HG03342 (cell line): Measurements from ENCODE around the gene TMEM175.
A peak's percentile ranks its signal among the peaks of the same experiment; 100 is the strongest.
"Not testable (repeated sequence)": the region's sequence is repeated elsewhere in the genome, so short reads cannot be mapped to it uniquely, and the experiment has no call there.

ENCODE experiments used
- ATAC-seq: cut with Tn5 transposase; IDR thresholded peaks from one replicate; pipeline ENCODE4 v1.9.1; 2021; ENCODE audit warnings: mild to moderate bottlenecking, moderate library complexity; ENCODE audit not compliant: unreplicated experiment

TMEM175 gene

DNA sequence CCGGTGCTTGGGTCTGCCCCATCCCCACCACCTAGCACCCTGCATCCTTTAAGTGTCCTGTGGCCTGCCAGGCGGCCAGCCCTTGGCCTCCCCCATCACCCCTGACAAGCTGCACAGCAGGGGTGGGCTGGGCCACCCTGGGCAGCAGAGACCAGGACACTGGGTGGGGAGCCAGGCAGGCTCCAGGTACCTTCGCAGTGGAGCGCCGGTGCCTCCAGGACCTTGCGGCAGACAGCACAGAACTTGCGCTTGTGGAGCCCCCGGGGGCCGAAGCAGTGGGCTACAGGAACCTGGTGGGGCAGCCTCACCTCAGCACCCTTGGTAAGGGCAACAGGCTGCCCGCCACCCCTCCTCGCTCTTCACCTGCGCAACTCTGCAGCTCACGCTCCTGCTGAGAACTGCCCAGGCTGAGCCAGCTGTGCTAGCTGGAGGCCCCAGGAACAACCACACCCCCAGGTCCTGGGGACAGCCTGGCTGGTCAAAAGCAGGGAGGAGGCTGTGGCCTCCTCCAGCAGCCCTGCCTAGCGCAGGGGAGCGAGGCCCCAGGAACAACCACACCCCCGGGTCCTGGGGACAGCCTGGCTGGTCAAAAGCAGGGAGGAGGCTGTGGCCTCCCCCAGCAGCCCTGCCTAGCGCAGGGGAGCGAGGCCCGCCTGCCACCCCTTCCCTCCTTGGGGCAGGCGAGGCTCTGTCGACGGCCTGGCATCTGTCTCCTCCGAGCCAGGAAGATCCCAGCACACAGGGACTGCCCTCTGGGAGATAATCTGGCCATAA is 36.5 kb downstream of the TMEM175 start:
- ATAC-seq, result no peak

DNA sequence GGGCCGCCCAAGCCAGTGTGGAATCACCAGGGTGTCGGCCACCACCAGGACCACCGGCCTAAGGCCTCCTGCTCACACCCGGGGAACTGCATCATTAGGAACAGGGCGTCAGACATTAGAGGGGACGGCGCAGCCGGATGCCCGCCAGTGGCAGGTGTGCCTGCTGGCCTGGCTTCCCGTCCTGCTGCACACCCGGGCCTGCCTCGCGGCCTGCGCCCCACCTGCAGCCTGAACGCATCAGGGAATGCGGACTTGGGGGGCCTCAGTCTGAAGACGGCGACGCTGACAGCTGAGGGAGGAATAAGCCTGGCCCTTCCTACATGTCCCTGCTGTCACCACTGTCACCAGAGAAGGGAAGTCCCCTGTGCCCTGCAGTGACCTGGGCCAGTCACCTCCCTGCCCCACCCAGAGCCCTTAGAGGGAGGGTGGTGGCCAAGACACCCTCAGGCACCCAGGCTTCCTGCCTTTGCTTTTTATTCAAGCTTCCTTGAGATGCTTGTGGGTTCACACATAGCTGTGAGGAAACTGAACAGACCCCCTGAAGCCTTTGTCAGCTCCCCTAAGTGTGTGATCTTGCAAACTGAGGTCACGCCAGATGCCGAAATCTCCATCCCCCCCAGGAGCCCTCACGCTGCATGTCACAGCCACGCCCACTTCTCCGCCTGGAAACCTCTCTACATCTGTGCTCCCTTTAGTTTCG is 37.9 kb downstream of the TMEM175 start:
- ATAC-seq, result no peak

DNA sequence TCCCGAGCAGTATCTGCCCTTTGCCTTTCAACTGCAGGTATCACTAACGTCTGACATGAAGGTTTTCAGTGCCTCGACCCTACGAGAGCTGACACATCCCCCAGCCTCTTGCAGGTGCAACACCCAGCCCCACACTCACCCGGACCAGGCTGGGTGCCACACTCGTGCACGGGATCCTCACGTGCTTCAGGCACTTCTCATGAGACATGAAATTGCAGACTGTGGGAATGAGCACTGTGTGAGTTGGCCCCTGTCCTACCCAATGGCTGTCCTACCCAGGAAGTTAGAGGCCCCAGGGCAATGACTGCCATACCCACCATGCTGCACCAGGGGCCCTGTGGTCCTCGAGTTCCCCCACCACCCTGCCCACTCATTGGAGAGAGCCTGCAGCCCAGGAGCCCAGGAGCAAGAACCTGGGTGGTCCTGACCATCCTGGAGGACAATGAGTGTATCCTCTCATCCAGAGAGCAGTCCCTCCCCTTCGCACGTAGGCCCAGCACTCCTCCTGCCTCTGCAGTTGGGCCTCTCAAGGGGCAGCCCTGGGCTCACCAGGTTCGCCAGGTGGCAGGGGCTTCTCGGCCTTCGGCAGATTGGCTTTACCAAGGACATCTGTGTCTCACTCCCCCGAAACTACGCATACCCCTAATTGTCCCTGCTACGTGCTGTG is 38.7 kb downstream of the TMEM175 start:
- ATAC-seq, result no peak

DNA sequence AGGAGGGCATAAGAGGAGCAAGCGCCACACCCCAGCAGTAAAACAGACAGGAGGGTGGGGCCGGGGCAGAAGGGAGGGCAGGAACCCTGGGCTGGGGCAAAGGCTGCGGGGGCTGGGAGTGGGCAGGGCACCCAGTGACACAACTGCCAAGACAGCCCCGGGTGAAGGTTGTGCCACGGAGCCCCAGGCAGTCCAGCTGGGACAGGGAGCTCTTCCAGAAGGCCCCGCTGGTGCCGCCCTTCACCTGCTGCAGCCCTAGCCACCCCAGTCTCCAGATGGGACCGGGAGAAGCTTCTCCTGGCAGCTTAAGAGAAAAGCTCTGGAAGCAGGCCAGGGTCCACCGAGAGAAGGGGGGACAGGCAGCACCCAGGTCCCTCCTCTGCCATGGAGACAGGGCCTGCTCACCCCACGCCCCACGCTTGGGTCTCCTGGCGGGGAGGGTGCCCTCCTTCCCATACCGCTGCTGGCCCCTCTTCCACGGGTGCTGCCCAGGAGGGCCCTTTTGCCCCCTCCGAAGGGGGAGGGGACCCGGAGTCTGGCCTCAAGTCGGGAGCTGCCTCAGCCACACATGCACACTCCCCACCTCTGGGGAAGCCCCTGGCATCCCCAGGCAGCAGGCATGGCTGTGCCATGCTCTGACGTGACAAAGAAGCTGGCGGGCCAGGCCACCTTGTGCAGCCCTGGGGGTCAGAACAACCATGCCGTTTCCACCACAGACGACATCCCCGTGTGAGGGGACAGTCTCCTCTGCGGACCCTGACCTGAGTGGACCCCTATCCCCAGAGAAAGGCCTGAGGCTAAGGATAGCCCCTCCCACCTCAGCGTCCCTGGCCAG is 39.6 kb downstream of the TMEM175 start:
- ATAC-seq, result no peak

DNA sequence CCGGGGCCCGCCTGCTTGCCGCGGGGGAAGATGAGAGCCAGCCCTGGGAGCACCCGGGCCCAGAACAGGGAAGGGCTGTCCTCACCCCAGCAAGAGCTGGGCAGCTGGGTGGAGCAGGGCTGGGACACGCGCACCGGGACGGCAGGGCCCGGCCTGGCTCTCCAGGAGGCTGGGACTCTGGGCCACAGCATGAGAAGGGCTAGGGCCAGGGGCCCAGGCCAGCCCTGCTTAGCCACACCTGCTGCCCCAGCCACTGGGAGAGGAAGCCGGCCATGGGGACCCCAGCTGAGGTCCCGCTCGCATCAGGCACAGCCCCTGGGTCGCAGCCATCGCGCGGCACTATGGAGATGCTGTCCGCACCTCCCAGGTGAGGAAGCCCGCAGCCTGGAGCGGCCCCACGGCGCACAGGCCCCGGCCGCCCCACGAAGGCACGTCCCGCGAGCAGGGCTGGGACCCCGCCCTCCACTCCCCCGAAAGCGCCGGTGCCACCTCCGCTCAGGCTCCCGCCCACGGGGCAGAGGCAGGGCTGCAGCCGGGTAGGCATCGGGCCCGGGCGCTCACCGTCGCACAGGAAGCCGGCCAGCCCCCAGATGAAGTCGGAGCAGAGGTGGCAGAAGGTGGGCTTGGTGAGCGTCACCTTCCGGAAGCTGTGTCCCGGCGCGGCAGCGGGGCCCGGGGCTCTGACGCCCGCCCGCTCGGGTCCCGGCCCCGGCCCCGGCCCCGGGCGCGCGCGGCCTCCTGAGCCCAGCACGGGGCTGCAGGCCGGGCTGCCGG is 40.6 kb downstream of the TMEM175 start:
- ATAC-seq, result peak; percentile 37

DNA sequence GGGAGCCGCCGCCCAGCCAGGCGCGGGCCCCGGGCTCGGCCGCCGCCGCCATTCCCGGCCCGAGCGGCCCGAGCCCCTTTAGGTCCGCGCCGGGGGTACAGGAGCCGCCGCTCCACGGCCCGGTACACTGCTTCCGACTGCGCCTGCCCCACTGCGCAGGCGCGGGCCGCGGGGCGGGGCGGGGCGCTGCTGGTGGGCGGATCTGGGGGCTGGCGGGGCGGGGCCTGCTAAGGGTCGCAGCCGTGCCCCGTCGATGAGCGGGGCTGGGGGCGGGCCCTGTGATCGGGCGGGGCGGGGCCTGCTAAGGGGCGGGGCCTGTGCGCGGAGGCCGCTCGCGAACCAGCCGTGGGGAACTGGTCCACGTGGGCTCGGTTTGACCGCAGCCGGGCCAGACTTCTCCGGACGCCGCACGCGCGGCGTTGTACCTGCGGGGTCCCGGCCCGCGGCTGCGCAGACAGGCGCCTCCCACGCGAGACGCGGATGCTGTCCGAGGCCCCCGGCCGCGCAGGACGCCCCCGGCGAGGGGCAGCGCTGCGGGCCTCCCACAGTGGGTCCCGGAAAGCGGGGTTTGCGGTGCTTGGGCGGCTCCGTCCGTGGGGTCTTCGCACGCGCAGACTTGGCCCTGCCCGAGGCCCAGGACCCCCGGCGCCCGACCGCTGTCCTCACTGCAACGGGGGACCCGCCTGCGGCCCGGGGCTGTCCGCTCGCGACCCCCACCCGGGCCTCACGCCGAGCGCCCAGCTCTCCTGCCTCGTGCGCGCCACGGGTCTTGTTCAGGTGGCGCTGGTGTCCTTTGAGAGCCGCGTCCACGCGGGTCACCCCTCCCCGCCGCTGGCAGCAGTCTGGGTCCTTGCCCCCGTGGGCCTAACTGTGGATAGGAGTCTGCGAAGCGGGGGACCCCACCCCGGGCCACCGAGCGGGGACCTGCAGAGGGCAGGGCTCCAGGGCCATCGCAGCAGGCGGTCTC is 41.5 kb downstream of the TMEM175 start, which contains the start of gene DGKQ:
Gene DGKQ, minus strand, starts transcription at position 139 of the 967 bp plus-strand sequence. Its CDS starts 87 bp downstream, at position 52.
- ATAC-seq, result peak; percentile 72

DNA sequence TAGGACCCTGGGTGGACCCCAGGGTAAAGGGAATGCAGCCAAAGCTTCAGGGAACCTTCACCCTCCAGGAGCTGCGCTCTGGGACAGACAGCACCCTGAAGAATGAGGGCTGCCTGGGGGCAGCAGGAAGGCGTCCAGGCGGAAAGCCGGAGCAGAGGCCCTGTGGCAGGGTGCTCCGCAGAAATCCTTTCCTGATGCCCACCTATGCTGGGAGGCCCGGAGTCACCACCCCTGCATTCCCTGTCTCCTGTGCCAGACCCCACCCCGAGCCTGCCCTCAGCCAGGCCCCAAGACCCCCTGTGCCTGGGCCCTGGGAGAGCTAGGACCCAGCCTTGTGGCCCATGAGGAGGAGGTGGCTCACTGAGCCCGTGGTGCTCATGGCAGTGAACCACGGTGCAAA is 42.4 kb downstream of the TMEM175 start:
- no peak for ATAC-seq

DNA sequence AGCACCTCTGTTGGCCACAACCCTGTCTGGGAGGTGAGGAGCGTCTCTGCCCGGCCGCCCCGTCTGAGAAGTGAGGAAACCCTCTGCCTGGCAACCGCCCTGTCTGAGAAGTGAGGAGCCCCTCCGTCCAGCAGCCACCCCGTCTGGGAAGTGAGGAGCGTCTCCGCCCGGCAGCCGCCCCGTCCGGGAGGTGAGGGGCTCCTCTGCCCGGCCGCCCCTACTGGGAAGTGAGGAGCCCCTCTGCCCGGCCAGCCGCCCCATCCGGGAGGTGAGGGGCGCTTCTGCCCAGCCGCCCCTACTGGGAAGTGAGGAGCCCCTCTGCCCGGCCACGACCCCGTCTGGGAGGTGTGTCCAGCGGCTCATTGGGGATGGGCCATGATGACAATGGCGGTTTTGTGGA is 43.8 kb downstream of the TMEM175 start:
- not testable (repeated sequence) for ATAC-seq

DNA sequence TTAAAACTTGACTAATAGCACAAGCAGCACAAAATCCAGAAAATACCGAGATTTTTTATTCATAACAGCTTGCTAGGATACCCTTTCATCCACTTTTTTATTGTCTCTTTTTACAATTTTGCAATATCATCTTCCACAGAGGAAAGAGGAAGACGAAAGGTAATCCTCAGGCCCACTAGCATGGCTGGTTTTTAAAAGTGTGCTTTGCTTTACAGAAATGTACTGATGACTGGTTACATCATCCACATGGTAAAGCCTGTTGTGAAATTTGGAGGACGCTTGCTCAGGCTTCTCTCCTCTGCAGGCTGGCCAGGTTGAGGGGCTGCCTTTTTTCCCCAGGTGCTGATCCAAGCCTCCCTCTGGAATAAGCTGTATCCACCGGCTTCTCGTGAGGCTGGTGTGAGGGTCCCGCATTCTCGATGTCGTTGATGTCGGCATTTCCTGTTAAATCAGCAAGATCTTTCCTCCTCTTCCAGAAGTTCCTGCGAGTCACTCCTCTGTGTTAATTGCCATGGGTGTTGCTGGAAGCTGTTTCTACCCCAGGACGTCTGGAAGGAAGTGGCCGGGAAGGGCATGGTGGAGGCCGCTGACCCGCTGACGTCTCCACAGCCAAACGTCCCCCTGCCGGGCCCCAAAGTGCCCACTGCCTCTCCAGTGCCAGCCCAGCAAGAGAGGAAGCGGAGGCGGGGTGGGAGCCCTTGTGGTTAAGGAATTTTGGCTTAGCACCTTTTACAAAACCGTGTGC is 46.9 kb downstream of the TMEM175 start:
- ATAC-seq, result no peak

DNA sequence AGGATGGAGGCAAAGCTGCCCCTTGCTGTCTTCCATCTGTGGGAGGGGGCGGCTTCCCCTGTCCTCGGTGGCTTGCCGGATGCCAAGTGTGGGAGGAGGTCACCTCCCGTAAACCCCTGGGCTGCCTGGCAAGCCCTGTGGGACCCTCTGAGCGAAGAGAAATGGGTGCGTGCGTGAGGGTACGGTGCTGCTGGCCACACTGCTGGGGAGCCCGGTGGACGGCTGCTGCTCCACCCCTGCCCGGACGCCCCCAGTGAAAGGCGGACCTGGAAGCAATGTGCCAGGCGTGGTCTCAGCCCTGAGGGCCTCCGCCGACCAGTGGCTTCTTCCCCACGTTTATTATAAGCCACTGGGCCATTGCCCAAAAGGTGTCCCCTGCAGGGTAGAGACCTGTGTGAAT is 50.0 kb downstream of the TMEM175 start:
- no peak for ATAC-seq

DNA sequence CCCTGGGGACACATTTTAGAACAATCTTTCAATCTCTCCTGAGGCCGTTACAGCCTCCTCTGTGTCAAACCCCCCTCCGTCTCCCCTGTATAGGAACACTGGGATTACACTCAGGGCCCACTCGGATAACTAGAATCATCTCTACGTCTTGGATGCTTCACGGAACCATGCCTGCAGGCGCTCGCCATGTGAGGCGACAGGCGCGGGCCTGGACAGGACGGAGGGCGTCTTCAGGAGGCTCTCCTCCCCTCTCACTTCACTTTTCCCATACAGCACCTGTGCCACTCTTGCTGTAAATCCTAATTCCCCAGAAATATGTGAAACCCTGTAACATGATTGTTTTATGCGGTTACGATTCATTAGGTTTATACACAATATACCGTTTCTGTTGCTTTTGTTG is 50.6 kb downstream of the TMEM175 start:
- no peak for ATAC-seq

DNA sequence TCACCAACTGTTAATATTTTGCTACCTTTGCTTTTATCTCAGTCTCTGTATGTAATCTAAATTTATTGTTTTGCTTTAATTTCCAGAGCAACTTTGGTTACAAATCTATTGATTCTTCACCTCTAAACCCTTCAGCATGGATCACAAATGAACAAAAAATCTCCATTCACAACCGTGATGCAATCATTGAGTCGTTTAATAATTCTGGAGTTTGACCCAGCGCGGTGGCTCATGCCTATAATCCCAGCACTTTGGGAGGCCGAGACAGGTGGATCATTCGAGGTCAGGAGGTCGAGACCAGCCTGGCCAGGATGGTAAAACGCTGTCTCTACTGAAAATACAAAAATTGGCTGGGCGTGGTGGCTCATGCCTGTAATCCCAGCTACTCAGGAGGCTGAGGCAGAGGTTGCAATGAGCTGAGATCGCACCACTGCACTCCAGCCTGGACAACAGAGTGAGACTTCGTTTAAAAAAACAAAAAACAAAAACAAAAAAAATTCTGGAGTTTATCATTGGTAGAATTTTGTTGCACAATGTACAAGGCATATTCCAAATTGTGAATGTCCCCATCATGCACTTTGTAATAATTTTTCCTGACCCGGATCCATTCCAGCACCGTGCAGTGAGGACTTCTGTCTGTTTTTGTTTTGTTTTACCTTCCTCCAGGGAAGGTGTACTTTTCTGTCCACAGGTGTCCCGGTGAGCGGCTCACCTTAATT is 52.2 kb downstream of the TMEM175 start:
- ATAC-seq, result no peak

DNA sequence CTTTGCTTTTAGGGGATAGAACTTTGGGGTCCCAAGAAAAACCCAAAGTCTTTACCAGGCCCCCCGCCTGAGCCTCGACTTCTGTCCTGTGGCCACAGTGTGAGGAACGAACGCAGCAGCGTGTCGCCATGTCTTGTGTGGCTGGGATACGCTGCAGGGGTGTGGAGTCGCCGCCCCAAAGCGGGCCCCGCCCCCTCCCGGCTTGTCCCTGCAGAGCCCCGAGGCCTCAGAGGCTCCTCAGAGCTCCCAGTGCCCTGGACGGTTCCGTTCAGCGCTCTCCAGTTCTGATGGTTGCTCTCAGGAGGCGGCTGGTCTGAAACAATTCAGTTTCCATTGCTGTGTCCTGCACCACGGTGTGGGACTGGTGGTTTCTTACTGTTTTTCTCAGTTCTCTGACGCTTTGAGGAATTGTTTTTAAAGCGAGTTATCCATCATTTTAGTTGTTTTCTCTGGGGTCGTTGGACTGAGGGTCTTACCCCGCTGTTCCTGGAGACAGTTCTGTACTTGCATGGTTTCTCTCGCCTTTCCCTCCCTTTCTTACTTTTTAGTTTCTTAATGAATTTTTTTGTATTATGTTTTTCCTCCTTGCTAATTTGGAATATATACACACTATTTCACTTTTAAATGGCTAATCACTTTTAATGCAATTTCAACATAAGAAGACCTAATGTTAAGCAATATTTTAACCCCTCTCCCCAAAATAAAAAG is 53.0 kb downstream of the TMEM175 start:
- ATAC-seq, result no peak

DNA sequence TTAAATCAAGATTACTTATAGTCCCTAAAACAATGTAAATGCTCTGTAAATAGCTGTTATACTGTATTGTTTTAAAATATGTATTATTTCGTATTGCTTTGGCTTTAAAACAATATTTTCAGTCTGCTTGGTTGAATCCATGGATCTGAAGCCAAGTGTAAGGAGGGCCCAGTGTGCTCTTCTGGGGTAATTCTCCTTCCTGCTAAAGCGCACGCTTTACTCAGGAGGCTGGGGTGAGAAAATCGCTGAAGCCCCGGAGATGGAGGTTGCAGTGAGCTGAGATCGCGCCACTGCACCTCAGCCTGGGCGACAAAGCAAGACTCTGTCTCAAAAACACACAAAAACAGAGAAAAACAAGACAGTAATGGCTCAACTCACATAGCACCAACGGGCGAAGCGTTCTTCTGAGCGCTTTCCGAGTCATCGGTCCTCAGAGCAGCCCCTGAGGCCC is 54.2 kb downstream of the TMEM175 start:
- ATAC-seq, result peak; percentile 23

DNA sequence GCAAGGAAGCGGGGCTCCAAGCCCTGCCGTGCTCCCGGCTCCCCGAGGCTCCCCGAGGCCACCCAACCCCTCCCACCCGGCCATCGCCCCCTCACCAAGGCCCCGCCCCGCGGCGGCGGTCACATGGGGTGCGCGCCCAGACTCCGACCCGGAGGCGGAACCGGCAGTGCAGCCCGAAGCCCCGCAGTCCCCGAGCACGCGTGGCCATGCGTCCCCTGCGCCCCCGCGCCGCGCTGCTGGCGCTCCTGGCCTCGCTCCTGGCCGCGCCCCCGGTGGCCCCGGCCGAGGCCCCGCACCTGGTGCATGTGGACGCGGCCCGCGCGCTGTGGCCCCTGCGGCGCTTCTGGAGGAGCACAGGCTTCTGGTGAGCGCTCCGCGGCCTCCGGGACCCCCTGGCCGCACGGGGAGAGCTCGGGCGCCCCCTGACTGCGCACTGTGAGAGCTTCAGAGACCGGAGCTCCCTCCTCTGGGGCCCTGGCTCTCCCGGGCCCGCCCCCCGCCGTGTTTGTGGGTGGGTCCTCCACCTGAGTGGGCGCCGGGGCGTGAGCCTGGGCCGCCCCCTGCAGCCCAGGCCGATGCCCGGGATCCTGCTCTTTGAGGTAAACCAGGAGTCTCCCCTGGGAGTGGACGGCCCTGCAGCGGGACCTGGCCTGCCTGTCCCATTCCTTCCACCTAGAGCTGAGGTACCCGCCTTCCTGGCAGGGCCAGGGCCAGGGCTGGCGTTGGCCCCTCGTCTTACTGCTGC is 54.8 kb downstream of the TMEM175 start, which contains the start of gene IDUA:
Gene IDUA, plus strand, starts transcription at position 166 of the 745 bp plus-strand sequence. Its CDS starts 41 bp downstream, at position 207.
- peak; percentile 72 for ATAC-seq
